ENCODE results near the gene ISOC2. TPM values are rescaled to one million over a fixed set of nuclear protein-coding genes. Genes with fewer than 3 reads are reported as not detected.

Gene ISOC2
- total and polyA plus RNA-seq, 4 donors = 49.1 to 181 (median 118) TPM

- H3K27ac ChIP-seq (ENCODE audit: low read depth in 1 of 2, low read length in 2 of 2) = no peak overlapping the region
- H3K27me3 ChIP-seq (ENCODE audit: control insufficient read depth in 4 of 4, insufficient read depth in 4 of 4, low read length in 3 of 4) = no peaks in the 10 kb centered on the region
- no peak for DNase-seq (ENCODE audit: low spot score)
- H3K9me3 ChIP-seq (ENCODE audit: control insufficient read depth in 4 of 4, low read length in 3 of 4) = no peaks in the 10 kb centered on the region
- no peak overlapping the region for H3K9ac ChIP-seq (ENCODE audit: low read depth in 1 of 2, low read length in 2 of 2)
- no peak overlapping the region for H3K4me3 ChIP-seq (ENCODE audit: low read depth in 1 of 3, low read length in 3 of 3)
- WGBS = 84% methylated on average over 8 of the region's 8 CpGs
- H3K4me1 ChIP-seq (ENCODE audit: control insufficient read depth in 4 of 4, insufficient read depth in 4 of 4, low read length in 3 of 4) = peaks cover 10 to 19% (median 14%) of the 10 kb centered on the region in 4 donors
- no peaks in the 10 kb centered on the region for H3K36me3 ChIP-seq (ENCODE audit: control insufficient read depth in 4 of 4, insufficient read depth in 3 of 4, low read depth in 1 of 4, low read length in 3 of 4)
- TF ChIP-seq TAF1 (conservative IDR thresholded peaks at IDR 0.05) (no peak), YY1 (IDR thresholded peaks at IDR 0.05) (no peak), REST (IDR thresholded peaks at IDR 0.05) (no peak), FOXA2 (IDR thresholded peaks at IDR 0.05) (no peak), HNF4A (conservative IDR thresholded peaks at IDR 0.05) (no peak), ZBTB33 (IDR thresholded peaks at IDR 0.05) (no peak)
Observed at GRCh38 chr19:55472463-55472862, 11.0 kb upstream of the ISOC2 start.

GRCh38 chr19:55471266-55471665, 9.8 kb upstream of the ISOC2 start:
- Histone ChIP-seq H3K9ac (ENCODE audit: low read depth in 1 of 2, low read length in 2 of 2) (no peak overlapping the region), H3K27ac (ENCODE audit: low read depth in 1 of 2, low read length in 2 of 2) (no peak overlapping the region), H3K36me3 (ENCODE audit: control insufficient read depth in 4 of 4, insufficient read depth in 3 of 4, low read depth in 1 of 4, low read length in 3 of 4) (no peaks in the 10 kb centered on the region), H3K9me3 (ENCODE audit: control insufficient read depth in 4 of 4, low read length in 3 of 4) (no peaks in the 10 kb centered on the region), H3K4me1 (ENCODE audit: control insufficient read depth in 4 of 4, insufficient read depth in 4 of 4, low read length in 3 of 4) (peaks cover 10 to 17% (median 13%) of the 10 kb centered on the region in 4 donors), H3K27me3 (ENCODE audit: control insufficient read depth in 4 of 4, insufficient read depth in 4 of 4, low read length in 3 of 4) (no peaks in the 10 kb centered on the region), H3K4me3 (ENCODE audit: low read depth in 1 of 3, low read length in 3 of 3) (no peak overlapping the region)
- TF ChIP-seq REST (IDR thresholded peaks at IDR 0.05) (no peak), MAX (IDR thresholded peaks at IDR 0.05) (no peak), NR2F2 (IDR thresholded peaks at IDR 0.05) (no peak)
- 88% methylated on average over 13 of the region's 13 CpGs for WGBS
- DNase-seq (ENCODE audit: low spot score) = no peak
